Nephron (organoid): Measurements from ENCODE around the gene PYY.

ENCODE experiments used
- H3K27ac Mint-ChIP-seq, 3 experiments: 2 replicates each; pipeline ENCODE4 v1.8.0; 2020; ENCODE audit warnings: mixed read lengths in 3 of 3, mild to moderate bottlenecking in 2 of 3, moderate library complexity in 1 of 3
- H3K27me3 Mint-ChIP-seq: 2 replicates; pipeline ENCODE4 v1.8.0; 2021; ENCODE audit warnings: low read depth, mild to moderate bottlenecking, moderate library complexity, mixed read lengths
- H3K36me3 Mint-ChIP-seq: 2 replicates; pipeline ENCODE4 v1.8.0; 2020; ENCODE audit warnings: low read depth, mixed read lengths
- H3K4me1 Mint-ChIP-seq: 2 replicates; pipeline ENCODE4 v1.8.0; 2020; ENCODE audit warnings: mixed read lengths
- H3K4me3 Mint-ChIP-seq, 3 experiments: 2 replicates each; pipeline ENCODE4 v1.8.0; 2020; ENCODE audit warnings: mild to moderate bottlenecking in 3 of 3, mixed read lengths in 3 of 3, moderate library complexity in 2 of 3
- H3K9me3 Mint-ChIP-seq: 2 replicates; pipeline ENCODE4 v1.8.0; 2020; ENCODE audit warnings: mixed read lengths
- TF ChIP-seq, protein P1 (sequence below), 3 experiments: fragments of 200-600 bp; sonication (generic); IDR thresholded peaks; one replicate each; pipeline ENCODE4 v1.5.0; 2021; ENCODE audit warnings: antibody characterized with exemption in 3 of 3; ENCODE audit not compliant: unreplicated experiment in 3 of 3

PYY gene

DNA sequence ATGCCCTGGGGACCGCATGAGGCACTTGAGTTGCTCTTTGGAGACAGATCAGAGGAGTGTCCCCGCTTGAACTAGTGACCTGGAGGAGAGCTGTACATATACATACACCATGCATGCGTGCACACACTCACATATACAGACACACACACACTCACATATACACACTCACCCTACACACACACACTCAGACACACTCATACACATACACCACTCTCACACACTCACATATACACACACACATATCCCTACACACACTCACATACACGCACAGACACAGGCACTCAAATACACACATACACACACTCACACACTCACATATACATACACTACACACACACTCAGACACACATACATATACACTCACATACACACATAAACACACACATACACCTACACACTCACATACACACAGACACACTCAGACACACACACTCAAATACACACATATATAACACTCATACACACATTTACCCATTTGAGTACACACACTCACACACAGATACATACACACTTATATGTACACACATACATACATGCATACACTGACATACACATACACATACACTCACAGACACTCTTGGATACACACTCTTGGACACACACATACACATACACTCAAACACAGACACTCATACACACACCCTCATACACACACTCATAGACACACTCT lies 41.0 kb downstream of the PYY start:
- peaks cover 8% of the 10 kb centered on the region for H3K27me3 Mint-ChIP-seq
- H3K9me3 Mint-ChIP-seq: no peaks in the 10 kb centered on the region
- H3K36me3 Mint-ChIP-seq: no peaks in the 10 kb centered on the region
- H3K27ac Mint-ChIP-seq: no peak overlapping the region
- TF ChIP-seq, protein P1, sequence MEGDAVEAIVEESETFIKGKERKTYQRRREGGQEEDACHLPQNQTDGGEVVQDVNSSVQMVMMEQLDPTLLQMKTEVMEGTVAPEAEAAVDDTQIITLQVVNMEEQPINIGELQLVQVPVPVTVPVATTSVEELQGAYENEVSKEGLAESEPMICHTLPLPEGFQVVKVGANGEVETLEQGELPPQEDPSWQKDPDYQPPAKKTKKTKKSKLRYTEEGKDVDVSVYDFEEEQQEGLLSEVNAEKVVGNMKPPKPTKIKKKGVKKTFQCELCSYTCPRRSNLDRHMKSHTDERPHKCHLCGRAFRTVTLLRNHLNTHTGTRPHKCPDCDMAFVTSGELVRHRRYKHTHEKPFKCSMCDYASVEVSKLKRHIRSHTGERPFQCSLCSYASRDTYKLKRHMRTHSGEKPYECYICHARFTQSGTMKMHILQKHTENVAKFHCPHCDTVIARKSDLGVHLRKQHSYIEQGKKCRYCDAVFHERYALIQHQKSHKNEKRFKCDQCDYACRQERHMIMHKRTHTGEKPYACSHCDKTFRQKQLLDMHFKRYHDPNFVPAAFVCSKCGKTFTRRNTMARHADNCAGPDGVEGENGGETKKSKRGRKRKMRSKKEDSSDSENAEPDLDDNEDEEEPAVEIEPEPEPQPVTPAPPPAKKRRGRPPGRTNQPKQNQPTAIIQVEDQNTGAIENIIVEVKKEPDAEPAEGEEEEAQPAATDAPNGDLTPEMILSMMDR (IDR thresholded peaks at IDR 0.05; ENCODE audit: unreplicated experiment in 3 of 3): no peak
- peaks cover 5% of the 10 kb centered on the region for H3K4me1 Mint-ChIP-seq
- H3K4me3 Mint-ChIP-seq: no peak overlapping the region

DNA sequence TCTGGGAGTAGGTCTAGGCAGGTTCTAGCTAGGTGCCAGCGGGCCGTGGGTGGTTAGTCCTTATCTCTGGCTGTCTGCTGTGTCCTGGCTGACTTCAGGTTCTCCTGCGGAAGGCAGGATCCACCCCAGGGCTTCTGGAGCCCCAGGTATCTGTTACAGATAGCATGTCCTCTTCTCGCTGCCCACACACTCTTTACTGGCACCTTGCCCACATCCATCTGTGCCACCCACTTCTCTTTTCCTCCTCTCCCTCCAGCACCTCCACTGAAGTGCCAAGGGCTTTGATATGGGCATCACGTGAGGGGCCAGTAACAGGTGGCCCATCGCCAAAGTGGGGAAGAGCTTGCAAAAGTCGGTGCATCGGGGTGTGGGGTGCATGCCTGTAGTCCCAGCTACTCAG lies 41.8 kb downstream of the PYY start:
- Mint-ChIP-seq H3K27ac (no peak overlapping the region), H3K36me3 (no peaks in the 10 kb centered on the region), H3K9me3 (no peaks in the 10 kb centered on the region), H3K4me1 (peaks cover 7% of the 10 kb centered on the region), H3K4me3 (no peak overlapping the region), H3K27me3 (peaks cover 11% of the 10 kb centered on the region)
- TF ChIP-seq, protein P1 (IDR thresholded peaks at IDR 0.05; ENCODE audit: unreplicated experiment in 3 of 3): no peak

DNA sequence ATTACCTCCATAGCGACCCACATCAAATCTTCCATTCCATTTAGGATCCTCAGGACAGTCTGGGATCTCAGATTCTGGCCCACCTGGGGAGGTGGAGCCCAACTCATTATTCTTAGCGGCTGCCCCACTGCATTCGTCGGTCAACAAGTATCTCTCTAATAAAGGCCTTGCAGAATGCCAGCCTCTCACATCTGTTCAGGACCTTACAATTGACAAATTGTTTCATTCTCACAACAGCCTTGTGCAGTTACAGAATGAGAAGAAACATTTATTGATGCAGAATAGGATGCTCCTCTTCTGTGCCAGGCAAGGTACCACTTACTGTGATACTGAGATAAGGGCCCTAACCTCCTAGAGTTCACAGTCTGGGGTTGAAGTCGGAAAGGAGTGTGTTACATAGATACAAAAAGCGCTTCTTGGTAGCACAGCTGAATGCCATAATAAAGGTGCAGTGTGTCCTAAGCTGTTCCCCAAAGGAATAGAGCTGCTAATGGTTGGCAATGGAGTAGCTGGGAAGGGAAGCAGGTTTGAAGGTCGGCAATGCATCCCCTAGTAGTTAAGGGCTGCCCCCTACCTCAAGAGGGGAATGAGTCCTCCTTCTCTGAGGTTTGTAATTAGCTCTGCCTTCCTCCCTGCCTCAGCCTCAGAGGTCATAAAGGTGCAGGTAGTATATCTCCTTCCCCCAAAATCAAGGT lies 44.1 kb downstream of the PYY start:
- H3K27ac Mint-ChIP-seq: no peak overlapping the region
- H3K27me3 Mint-ChIP-seq: peaks cover 11% of the 10 kb centered on the region
- H3K4me1 Mint-ChIP-seq: peaks cover 12% of the 10 kb centered on the region
- TF ChIP-seq, protein P1 (IDR thresholded peaks at IDR 0.05; ENCODE audit: unreplicated experiment in 3 of 3): no peak
- H3K9me3 Mint-ChIP-seq: no peaks in the 10 kb centered on the region
- H3K4me3 Mint-ChIP-seq: peak overlapping the region in 2 of 3 experiments; percentile 5 to 9
- H3K36me3 Mint-ChIP-seq: no peaks in the 10 kb centered on the region

DNA sequence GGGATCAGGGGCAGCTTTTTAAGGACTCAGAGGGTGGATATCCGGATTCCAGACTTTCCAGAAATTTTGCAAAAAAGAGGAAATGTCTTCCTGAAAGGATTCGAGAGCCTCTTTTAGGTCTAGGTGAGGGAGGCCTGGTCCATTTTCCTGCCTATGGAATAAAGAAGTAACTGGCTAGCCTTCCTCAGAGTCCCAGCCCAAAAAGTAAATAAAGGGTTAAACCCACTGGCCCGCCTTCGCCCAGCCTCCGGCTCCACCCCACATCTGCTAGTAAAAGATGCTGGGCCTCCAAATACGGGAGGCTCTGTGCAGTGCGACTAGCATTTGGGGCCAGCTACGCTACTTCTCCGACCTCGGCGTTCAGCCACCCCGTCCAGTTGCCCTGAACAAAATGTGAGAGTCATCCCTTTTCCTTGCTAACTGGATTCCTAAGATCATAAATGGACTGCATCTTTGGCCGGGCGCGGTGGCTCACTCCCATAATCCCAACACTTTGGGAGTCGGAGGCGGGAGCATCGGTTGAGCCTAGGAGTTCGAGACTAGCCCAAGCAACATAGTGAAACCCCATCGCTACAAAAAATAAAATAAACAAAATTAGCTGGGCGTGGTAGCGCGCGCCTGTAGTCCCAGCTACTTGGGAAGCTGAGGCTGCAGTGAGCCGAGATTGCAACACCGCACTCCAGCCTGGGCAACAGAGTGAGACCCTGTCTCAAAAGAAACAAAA lies 45.6 kb downstream of the PYY start:
- TF ChIP-seq, protein P1 (IDR thresholded peaks at IDR 0.05; ENCODE audit: unreplicated experiment in 3 of 3): no peak
- peak overlapping the region; percentile 80 to 87 (median 82) for H3K27ac Mint-ChIP-seq
- no peaks in the 10 kb centered on the region for H3K36me3 Mint-ChIP-seq
- peaks cover 13% of the 10 kb centered on the region for H3K27me3 Mint-ChIP-seq
- peaks cover 18% of the 10 kb centered on the region for H3K4me1 Mint-ChIP-seq
- H3K4me3 Mint-ChIP-seq: peak overlapping the region; percentile 89 to 90 (median 89)
- H3K9me3 Mint-ChIP-seq: no peaks in the 10 kb centered on the region

DNA sequence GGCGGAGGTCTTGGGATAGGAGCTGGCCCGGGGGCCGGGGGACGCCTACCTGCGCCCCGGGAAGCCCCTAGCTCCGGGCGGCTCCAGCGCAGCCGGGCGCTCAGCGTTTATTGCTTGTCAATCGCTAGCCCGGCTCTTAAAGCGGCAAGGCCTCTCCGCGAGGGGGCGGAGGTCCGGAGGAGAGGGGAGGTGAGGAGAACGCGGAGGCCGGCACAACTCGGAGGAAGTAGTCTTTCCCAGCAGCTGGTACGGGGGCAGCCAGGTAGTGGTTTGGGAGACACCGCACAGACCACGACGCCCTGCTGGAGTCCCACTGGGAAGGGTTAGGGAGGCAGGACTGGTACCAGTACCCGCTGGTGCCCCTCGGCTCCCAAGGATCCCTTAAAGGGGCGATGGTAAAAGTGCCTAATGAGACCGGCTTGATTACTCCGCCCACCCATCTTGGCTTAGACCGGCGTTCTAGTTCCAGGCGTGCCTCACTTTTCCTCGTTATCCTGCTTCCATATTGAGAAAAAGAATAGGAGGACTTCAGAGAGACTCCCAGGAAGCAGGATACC lies 46.2 kb downstream of the PYY start, which contains the start of gene MPP2:
TSS of gene MPP2 (minus strand) at position 112 of the 557 bp plus-strand sequence. CDS start 3,076 bp downstream, outside the sequence.
- Mint-ChIP-seq H3K36me3 (no peaks in the 10 kb centered on the region), H3K4me3 (peak within 1 kb of the TSS; percentile 89 to 90 (median 89)), H3K4me1 (peaks cover 18% of the 10 kb centered on the region), H3K27me3 (peaks cover 13% of the 10 kb centered on the region), H3K9me3 (no peaks in the 10 kb centered on the region), H3K27ac (peak within 1 kb of the TSS; percentile 80 to 87 (median 82))
- TF ChIP-seq, protein P1 (IDR thresholded peaks at IDR 0.05; ENCODE audit: unreplicated experiment in 3 of 3): peak in 1 of 3 experiments; percentile 15
